Endodermal cell (in vitro differentiated cells): ENCODE results near the gene SAFB2. TPM values are rescaled to one million over a fixed set of nuclear protein-coding genes. Genes with fewer than 3 reads are reported as not detected.

ENCODE experiments used
- DNase-seq: peaks from one replicate; pipeline ENCODE4 v3.0.0-alpha.2; 2017
- H3K27ac ChIP-seq: 2 replicates; pipeline ENCODE4 v1.5.1; 2013; ENCODE audit warnings: mild to moderate bottlenecking, low read depth, low read length, moderate library complexity
- H3K27me3 ChIP-seq: 2 replicates; pipeline ENCODE4 v1.6.1; 2013; ENCODE audit warnings: mild to moderate bottlenecking, low read length, moderate library complexity; ENCODE audit not compliant: insufficient read depth, control insufficient read depth, poor library complexity, severe bottlenecking
- H3K36me3 ChIP-seq: 2 replicates; pipeline ENCODE4 v1.7.0; 2013; ENCODE audit warnings: mild to moderate bottlenecking, low read length, moderate library complexity; ENCODE audit not compliant: control insufficient read depth, insufficient read depth
- H3K4me1 ChIP-seq: one replicate; pipeline ENCODE4 v1.7.0; 2013; ENCODE audit warnings: low read length; ENCODE audit not compliant: control insufficient read depth, insufficient read depth
- H3K4me3 ChIP-seq: 2 replicates; pipeline ENCODE4 v1.5.1; 2013; ENCODE audit warnings: mild to moderate bottlenecking, low read length, moderate library complexity
- H3K9ac ChIP-seq: 2 replicates; pipeline ENCODE4 v1.6.1; 2013; ENCODE audit warnings: mild to moderate bottlenecking, low read length, moderate library complexity; ENCODE audit not compliant: poor library complexity, severe bottlenecking; ENCODE audit errors: extremely low read depth
- H3K9me3 ChIP-seq: 2 replicates; pipeline ENCODE4 v1.6.1; 2013; ENCODE audit warnings: mild to moderate bottlenecking, low read length, moderate library complexity; ENCODE audit not compliant: control insufficient read depth
- H3K27ac Mint-ChIP-seq: 2 replicates; pipeline ENCODE4 v1.8.0; 2020; ENCODE audit warnings: mixed read lengths
- H3K27me3 Mint-ChIP-seq: 2 replicates; pipeline ENCODE4 v1.8.0; 2021; ENCODE audit warnings: mild to moderate bottlenecking, mixed read lengths; ENCODE audit not compliant: insufficient read depth
- H3K36me3 Mint-ChIP-seq: 2 replicates; pipeline ENCODE4 v1.8.0; 2020; ENCODE audit warnings: low read depth, mixed read lengths
- H3K4me1 Mint-ChIP-seq: 2 replicates; pipeline ENCODE4 v1.8.0; 2020; ENCODE audit warnings: mixed read lengths
- H3K4me3 Mint-ChIP-seq: 2 replicates; pipeline ENCODE4 v1.8.0; 2020; ENCODE audit warnings: mild to moderate bottlenecking, moderate library complexity, mixed read lengths
- H3K9me3 Mint-ChIP-seq: 2 replicates; pipeline ENCODE4 v1.8.0; 2020; ENCODE audit warnings: mild to moderate bottlenecking, mixed read lengths
- CTCF ChIP-seq: fragments of 200-600 bp; sonication (generic); conservative IDR thresholded peaks from 2 replicates; pipeline ENCODE4 v1.5.0; 2021; ENCODE audit warnings: antibody characterized with exemption, mild to moderate bottlenecking
- WGBS, 2 experiments: methylation state at CpG; one replicate each; pipeline versions ENCODE4 v1.1.5 to v1.1.7; 2013; ENCODE audit warnings: missing lambda C conversion rate in 2 of 2, mixed read lengths in 1 of 2; ENCODE audit not compliant: insufficient coverage in 1 of 2, insufficient read length in 1 of 2; 5-methylcytosine and 5-hydroxymethylcytosine counted together
- total RNA-seq, 2 donors: library from RNA; stranded (reverse); fragmentation: NEBNext Ultra II Directional in 1 of 2; extraction: Animal tissue kit (Norgen Biotek cat#: 25700) in 1 of 2; gene quantifications; 2 replicates in 1 of 2; 3 replicates in 1 of 2; pipeline ENCODE4 v1.2.1, GENCODE V29; 2021

SAFB2 gene
- total RNA-seq, 2 donors from 2014 or later, result 69.2 to 74.6 TPM

DNA sequence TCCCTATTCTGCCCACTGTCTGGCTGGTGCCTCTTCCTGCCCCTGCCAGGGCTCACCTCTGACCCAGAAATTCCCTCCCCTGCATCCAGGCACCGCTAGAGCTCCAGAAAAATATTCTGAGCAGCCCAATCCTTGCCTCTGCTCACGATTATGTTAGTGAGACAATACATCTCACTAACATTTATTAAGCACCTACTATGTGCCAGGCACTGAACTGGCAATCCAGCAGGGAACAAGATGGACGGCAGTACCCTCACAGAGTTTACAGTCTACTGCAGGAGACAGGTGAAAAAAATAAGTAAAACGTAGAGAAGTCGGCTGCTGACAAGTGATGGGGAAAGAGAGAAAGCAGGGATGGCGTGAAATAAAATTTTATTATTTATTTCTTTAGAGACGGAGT lies 60.3 kb downstream of the SAFB2 start:
- H3K4me1 Mint-ChIP-seq, result no peaks in the 10 kb centered on the region
- TF ChIP-seq CTCF, result no peak
- no peaks in the 10 kb centered on the region for H3K36me3 Mint-ChIP-seq
- no peak overlapping the region for H3K4me3 ChIP-seq
- H3K27me3 ChIP-seq, result peaks cover 16% of the 10 kb centered on the region
- H3K27me3 Mint-ChIP-seq, result peaks cover 14% of the 10 kb centered on the region
- H3K27ac Mint-ChIP-seq, result no peak overlapping the region
- H3K27ac ChIP-seq, result no peak overlapping the region
- H3K9me3 Mint-ChIP-seq, result peaks cover 9% of the 10 kb centered on the region
- no peak overlapping the region for H3K9ac ChIP-seq
- no peak for DNase-seq
- H3K4me1 ChIP-seq, result no peaks in the 10 kb centered on the region
- H3K9me3 ChIP-seq, result no peaks in the 10 kb centered on the region
- 92 to 96% methylated on average over 5 to 7 of the region's 7 CpGs for WGBS, 2 experiments
- no peak overlapping the region for H3K4me3 Mint-ChIP-seq
- H3K36me3 ChIP-seq, result no peaks in the 10 kb centered on the region

DNA sequence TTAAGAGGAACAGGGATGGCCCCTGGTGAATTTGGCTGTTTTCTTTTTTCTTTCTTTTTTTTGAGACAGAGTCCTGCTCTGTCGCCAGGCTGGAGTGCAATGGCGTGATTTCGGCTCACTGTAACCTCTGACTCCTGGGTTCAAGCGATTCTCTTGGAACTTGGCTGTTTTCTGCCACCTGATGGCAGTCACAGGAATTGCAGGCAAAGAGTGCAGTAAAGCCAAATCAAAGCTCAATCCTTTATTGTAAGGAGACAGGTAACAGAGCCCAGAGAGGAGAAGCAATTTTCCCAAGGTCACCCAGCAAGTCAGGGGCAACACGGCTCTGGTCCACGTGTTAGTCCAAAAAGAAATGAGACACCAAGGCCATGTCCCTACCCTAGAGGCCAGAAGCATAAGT lies 61.0 kb downstream of the SAFB2 start:
- H3K27me3 ChIP-seq, result peaks cover 9% of the 10 kb centered on the region
- no peak overlapping the region for H3K27ac ChIP-seq
- DNase-seq, result peak; percentile 65
- H3K9me3 ChIP-seq, result no peaks in the 10 kb centered on the region
- H3K4me1 Mint-ChIP-seq, result no peaks in the 10 kb centered on the region
- H3K27me3 Mint-ChIP-seq, result peaks cover 16% of the 10 kb centered on the region
- no peaks in the 10 kb centered on the region for H3K4me1 ChIP-seq
- no peaks in the 10 kb centered on the region for H3K36me3 Mint-ChIP-seq
- no peak overlapping the region for H3K27ac Mint-ChIP-seq
- peak; percentile 88 for TF ChIP-seq CTCF
- 84 to 87% methylated on average over 6 of the region's 6 CpGs for WGBS, 2 experiments
- no peak overlapping the region for H3K4me3 ChIP-seq
- peaks cover 9% of the 10 kb centered on the region for H3K9me3 Mint-ChIP-seq
- H3K4me3 Mint-ChIP-seq, result no peak overlapping the region
- H3K36me3 ChIP-seq, result no peaks in the 10 kb centered on the region
- no peak overlapping the region for H3K9ac ChIP-seq

GRCh38 chr19:5560156-5560555 lies 62.4 kb downstream of the SAFB2 start:
- Histone ChIP-seq H3K36me3 (no peaks in the 10 kb centered on the region), H3K27me3 (no peaks in the 10 kb centered on the region), H3K4me1 (no peaks in the 10 kb centered on the region), H3K9me3 (no peaks in the 10 kb centered on the region), H3K27ac (no peak overlapping the region), H3K4me3 (no peak overlapping the region), H3K9ac (no peak overlapping the region)
- Mint-ChIP-seq H3K4me3 (no peak overlapping the region), H3K36me3 (no peaks in the 10 kb centered on the region), H3K9me3 (peaks cover 9% of the 10 kb centered on the region), H3K27ac (no peak overlapping the region), H3K27me3 (peaks cover 18% of the 10 kb centered on the region), H3K4me1 (no peaks in the 10 kb centered on the region)
- peak; percentile 48 for DNase-seq
- 89 to 90% methylated on average over 16 to 19 of the region's 19 CpGs for WGBS, 2 experiments
- no peak for TF ChIP-seq CTCF
